Measurements from ENCODE around the gene FBXW2. TPM values are rescaled to one million over a fixed set of nuclear protein-coding genes. Genes with fewer than 3 reads are reported as not detected.
"Not testable (repeated sequence)": the region's sequence is repeated elsewhere in the genome, so short reads cannot be mapped to it uniquely, and the experiment has no call there.

The FBXW2 gene
- total RNA-seq, 1 donor from 2014 or later, result 58.4 TPM

GRCh38 chr9:120755810-120756434, 37.3 kb downstream of the FBXW2 start:
- Mint-ChIP-seq H3K27ac (ENCODE audit: unreplicated experiment) (no peak overlapping the region), H3K27me3 (ENCODE audit: unreplicated experiment) (no peaks in the 10 kb centered on the region), H3K4me3 (ENCODE audit: unreplicated experiment) (no peak overlapping the region), H3K4me1 (ENCODE audit: unreplicated experiment) (no peaks in the 10 kb centered on the region), H3K36me3 (ENCODE audit: low read depth, unreplicated experiment) (peaks cover 3% of the 10 kb centered on the region), H3K9me3 (ENCODE audit: unreplicated experiment) (no peaks in the 10 kb centered on the region)
- TF ChIP-seq CTCF (IDR thresholded peaks at IDR 0.05; ENCODE audit: unreplicated experiment), result peak; percentile 96
- peak; percentile 73 for DNase-seq (ENCODE audit: low spot score)

GRCh38 chr9:120755044-120755443, 38.2 kb downstream of the FBXW2 start:
- H3K27ac Mint-ChIP-seq (ENCODE audit: unreplicated experiment), result no peak overlapping the region
- no peaks in the 10 kb centered on the region for H3K36me3 Mint-ChIP-seq (ENCODE audit: low read depth, unreplicated experiment)
- no peaks in the 10 kb centered on the region for H3K27me3 Mint-ChIP-seq (ENCODE audit: unreplicated experiment)
- no peaks in the 10 kb centered on the region for H3K4me1 Mint-ChIP-seq (ENCODE audit: unreplicated experiment)
- no peak overlapping the region for H3K4me3 Mint-ChIP-seq (ENCODE audit: unreplicated experiment)
- no peak for DNase-seq (ENCODE audit: low spot score)
- TF ChIP-seq CTCF (IDR thresholded peaks at IDR 0.05; ENCODE audit: unreplicated experiment), result no peak
- no peaks in the 10 kb centered on the region for H3K9me3 Mint-ChIP-seq (ENCODE audit: unreplicated experiment)

GRCh38 chr9:120750421-120750820, 42.8 kb downstream of the FBXW2 start:
- no peak for TF ChIP-seq CTCF (IDR thresholded peaks at IDR 0.05; ENCODE audit: unreplicated experiment)
- Mint-ChIP-seq H3K4me3 (ENCODE audit: unreplicated experiment) (no peak overlapping the region), H3K27ac (ENCODE audit: unreplicated experiment) (no peak overlapping the region), H3K27me3 (ENCODE audit: unreplicated experiment) (peaks cover 2% of the 10 kb centered on the region), H3K9me3 (ENCODE audit: unreplicated experiment) (no peaks in the 10 kb centered on the region), H3K36me3 (ENCODE audit: low read depth, unreplicated experiment) (no peaks in the 10 kb centered on the region), H3K4me1 (ENCODE audit: unreplicated experiment) (no peaks in the 10 kb centered on the region)
- no peak for DNase-seq (ENCODE audit: low spot score)

DNA sequence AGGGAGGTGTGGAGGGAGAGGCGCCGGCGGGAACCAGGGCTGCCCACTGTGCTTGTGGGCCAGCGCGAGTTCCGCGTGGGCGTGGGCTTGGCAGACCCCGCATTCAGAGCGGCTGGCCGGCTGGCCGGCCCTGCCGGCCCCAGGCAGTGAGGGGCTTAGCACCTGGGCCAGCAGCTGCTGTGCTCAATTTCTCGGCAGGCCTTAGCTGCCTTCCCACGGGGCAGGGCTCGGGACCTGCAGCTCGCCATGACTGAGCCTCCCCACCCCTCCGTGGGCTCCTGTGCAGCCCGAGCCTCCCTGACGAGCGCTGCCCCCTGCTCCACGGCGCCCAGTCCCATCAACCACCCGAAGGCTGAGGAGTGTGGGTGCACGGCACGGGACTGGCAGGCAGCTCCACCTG, 46.9 kb downstream of the FBXW2 start:
- H3K4me3 Mint-ChIP-seq (ENCODE audit: unreplicated experiment); H3K9me3 Mint-ChIP-seq (ENCODE audit: unreplicated experiment); H3K27ac Mint-ChIP-seq (ENCODE audit: unreplicated experiment); DNase-seq (ENCODE audit: low spot score); H3K36me3 Mint-ChIP-seq (ENCODE audit: low read depth, unreplicated experiment); H3K4me1 Mint-ChIP-seq (ENCODE audit: unreplicated experiment); H3K27me3 Mint-ChIP-seq (ENCODE audit: unreplicated experiment): not testable (repeated sequence)

GRCh38 chr9:120745278-120745677, 47.9 kb downstream of the FBXW2 start:
- no peak for TF ChIP-seq CTCF (IDR thresholded peaks at IDR 0.05; ENCODE audit: unreplicated experiment)
- no peak overlapping the region for H3K27ac Mint-ChIP-seq (ENCODE audit: unreplicated experiment)
- no peak for DNase-seq (ENCODE audit: low spot score)
- H3K9me3 Mint-ChIP-seq (ENCODE audit: unreplicated experiment), result no peaks in the 10 kb centered on the region
- no peaks in the 10 kb centered on the region for H3K4me1 Mint-ChIP-seq (ENCODE audit: unreplicated experiment)
- peaks cover 2% of the 10 kb centered on the region for H3K27me3 Mint-ChIP-seq (ENCODE audit: unreplicated experiment)
- no peaks in the 10 kb centered on the region for H3K36me3 Mint-ChIP-seq (ENCODE audit: low read depth, unreplicated experiment)
- no peak overlapping the region for H3K4me3 Mint-ChIP-seq (ENCODE audit: unreplicated experiment)

Measured in endothelial cell (in vitro differentiated cells).